ENCODE results near the gene KLK4. TPM values are rescaled to one million over a fixed set of nuclear protein-coding genes. Genes with fewer than 3 reads are reported as not detected.

Gene KLK4
- total RNA-seq: 1 to 10 TPM in 1 of 4 donors, not detected in 3; 1.4 TPM

DNA sequence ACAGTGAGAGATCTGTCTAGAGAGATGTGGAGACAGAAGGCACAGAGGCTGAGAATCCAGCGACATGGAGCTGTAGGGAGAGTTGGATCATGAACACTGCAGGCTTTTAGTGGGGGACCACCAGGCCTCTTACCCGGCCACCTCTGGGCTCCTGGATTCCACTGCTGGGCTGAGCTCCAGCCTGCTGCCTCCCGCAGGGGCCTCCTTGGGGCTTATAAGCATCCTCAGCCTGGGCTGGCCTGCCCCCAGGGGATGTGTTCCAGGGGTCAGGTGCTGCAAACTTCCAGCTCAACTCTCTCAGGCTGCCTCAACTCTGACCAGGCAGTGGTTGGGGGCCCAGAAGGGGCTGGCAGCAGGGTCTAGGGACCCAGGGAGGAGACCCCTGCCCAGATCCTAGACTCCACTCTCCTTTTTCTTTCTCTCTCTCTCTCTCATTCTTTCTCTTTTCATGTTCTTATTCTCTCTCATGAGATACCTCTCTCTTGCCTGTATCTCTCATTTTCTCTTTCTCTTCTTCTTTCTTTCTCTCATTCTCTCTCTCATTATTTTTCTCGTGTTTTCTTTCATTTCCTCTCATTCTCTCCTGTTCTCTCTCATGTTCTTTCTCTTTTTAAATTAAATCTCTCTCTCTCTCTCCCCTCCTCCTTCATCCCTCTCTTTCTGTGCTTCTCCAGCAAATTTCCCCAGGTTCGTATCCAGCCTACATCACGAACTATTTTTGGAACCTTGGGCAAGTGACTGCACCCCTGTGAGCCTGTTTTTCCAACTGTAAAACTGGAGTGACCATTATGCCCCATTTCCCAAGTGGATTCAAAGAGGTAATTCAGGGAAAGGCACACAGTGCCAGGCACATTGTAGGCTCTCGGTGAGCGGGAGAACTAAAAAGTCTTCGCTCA lies at the start of gene KLK4:
TSS of gene KLK4 (minus strand) at position 190 of the 896 bp plus-strand sequence. CDS start 657 bp downstream, outside the sequence.
- Histone ChIP-seq H3K36me3 (no peaks in the 10 kb centered on the region), H3K9me3 (no peaks in the 10 kb centered on the region), H3K4me1 (peaks cover 0 to 8% (median 0%) of the 10 kb centered on the region in 4 donors), H3K4me3 (no peak within 1 kb of the TSS), H3K27me3 (peaks cover 0 to 5% of the 10 kb centered on the region in 2 donors), H3K27ac (no peak within 1 kb of the TSS)
- no peak for DNase-seq
- TF ChIP-seq POLR2A (IDR thresholded peaks at IDR 0.05): no peak
- TF ChIP-seq, protein P1, sequence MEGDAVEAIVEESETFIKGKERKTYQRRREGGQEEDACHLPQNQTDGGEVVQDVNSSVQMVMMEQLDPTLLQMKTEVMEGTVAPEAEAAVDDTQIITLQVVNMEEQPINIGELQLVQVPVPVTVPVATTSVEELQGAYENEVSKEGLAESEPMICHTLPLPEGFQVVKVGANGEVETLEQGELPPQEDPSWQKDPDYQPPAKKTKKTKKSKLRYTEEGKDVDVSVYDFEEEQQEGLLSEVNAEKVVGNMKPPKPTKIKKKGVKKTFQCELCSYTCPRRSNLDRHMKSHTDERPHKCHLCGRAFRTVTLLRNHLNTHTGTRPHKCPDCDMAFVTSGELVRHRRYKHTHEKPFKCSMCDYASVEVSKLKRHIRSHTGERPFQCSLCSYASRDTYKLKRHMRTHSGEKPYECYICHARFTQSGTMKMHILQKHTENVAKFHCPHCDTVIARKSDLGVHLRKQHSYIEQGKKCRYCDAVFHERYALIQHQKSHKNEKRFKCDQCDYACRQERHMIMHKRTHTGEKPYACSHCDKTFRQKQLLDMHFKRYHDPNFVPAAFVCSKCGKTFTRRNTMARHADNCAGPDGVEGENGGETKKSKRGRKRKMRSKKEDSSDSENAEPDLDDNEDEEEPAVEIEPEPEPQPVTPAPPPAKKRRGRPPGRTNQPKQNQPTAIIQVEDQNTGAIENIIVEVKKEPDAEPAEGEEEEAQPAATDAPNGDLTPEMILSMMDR (IDR thresholded peaks at IDR 0.05): no peak

- Histone ChIP-seq H3K36me3 (no peaks in the 10 kb centered on the region), H3K27me3 (no peaks in the 10 kb centered on the region), H3K9me3 (no peaks in the 10 kb centered on the region), H3K4me1 (no peaks in the 10 kb centered on the region), H3K4me3 (no peak overlapping the region), H3K27ac (no peak overlapping the region)
- DNase-seq: no peak
- TF ChIP-seq POLR2A (IDR thresholded peaks at IDR 0.05): no peak
- TF ChIP-seq, protein P1 (IDR thresholded peaks at IDR 0.05): no peak
Measured at GRCh38 chr19:50959731-50960500, 48.7 kb upstream of the KLK4 start.

DNA sequence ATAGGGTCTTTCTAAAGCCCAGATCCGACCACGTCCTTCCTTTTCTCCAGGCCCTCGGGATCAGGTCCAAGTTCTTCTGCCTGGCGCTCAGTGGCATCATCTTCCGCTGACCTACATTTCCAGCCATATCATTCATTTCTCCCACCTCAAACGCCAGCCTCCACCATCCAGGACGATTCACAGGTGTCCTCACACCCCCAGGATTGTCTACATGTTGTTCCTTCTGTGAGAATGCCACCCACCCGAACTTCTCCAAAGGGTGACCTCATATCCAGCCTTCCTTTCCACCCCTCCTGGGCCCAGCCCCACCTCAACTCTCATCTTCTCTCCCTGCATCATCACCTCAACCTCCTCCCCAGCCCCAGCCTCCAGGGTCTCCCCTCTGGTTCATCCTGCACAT lies 46.4 kb upstream of the KLK4 start:
- H3K27me3 ChIP-seq: no peaks in the 10 kb centered on the region
- no peak overlapping the region for H3K4me3 ChIP-seq
- no peak for TF ChIP-seq POLR2A (IDR thresholded peaks at IDR 0.05)
- TF ChIP-seq, protein P1 (IDR thresholded peaks at IDR 0.05): no peak

GRCh38 chr19:50952910-50953309 lies 41.7 kb upstream of the KLK4 start, which contains the start of gene KLK5:
KLK5 (minus strand) TSS chr19:50953038; CDS start chr19:50952657, 381 bp downstream.
- Histone ChIP-seq H3K4me1 (no peaks in the 10 kb centered on the region), H3K4me3 (no peak within 1 kb of the TSS), H3K27ac (no peak within 1 kb of the TSS), H3K36me3 (no peaks in the 10 kb centered on the region), H3K9me3 (no peaks in the 10 kb centered on the region), H3K27me3 (no peaks in the 10 kb centered on the region)
- TF ChIP-seq, protein P1 (IDR thresholded peaks at IDR 0.05): no peak
- no peak for TF ChIP-seq POLR2A (IDR thresholded peaks at IDR 0.05)
- DNase-seq: no peak

More for the DNA sequence above, 46.4 kb upstream of the KLK4 start:
- Histone ChIP-seq H3K27ac (no peak overlapping the region), H3K36me3 (no peaks in the 10 kb centered on the region), H3K9me3 (no peaks in the 10 kb centered on the region), H3K4me1 (no peaks in the 10 kb centered on the region)
- DNase-seq: no peak

GRCh38 chr19:50949861-50950260 lies 38.7 kb upstream of the KLK4 start:
- Histone ChIP-seq H3K4me1 (no peaks in the 10 kb centered on the region), H3K36me3 (no peaks in the 10 kb centered on the region), H3K4me3 (no peak overlapping the region), H3K27me3 (no peaks in the 10 kb centered on the region), H3K9me3 (no peaks in the 10 kb centered on the region), H3K27ac (no peak overlapping the region)
- TF ChIP-seq POLR2A (IDR thresholded peaks at IDR 0.05): no peak
- TF ChIP-seq, protein P1 (IDR thresholded peaks at IDR 0.05): no peak
- no peak for DNase-seq
